ENCODE results near the gene IL2RA. TPM values are rescaled to one million over a fixed set of nuclear protein-coding genes. Genes with fewer than 3 reads are reported as not detected.
A peak's percentile ranks its signal among the peaks of the same experiment; 100 is the strongest.

Gene IL2RA
- polyA plus RNA-seq, 3 donors = 0.06 TPM; not detected in 2

- no peak overlapping the region for H3K9ac ChIP-seq (ENCODE audit: insufficient read depth, low read length, poor library complexity, severe bottlenecking)
- Mint-ChIP-seq H3K9me3 (peaks cover 0 to 3% (median 0%) of the 10 kb centered on the region in 7 donors), H3K4me3 (no peak overlapping the region), H3K36me3 (no peaks in the 10 kb centered on the region), H3K4me1 (peaks cover 40% of the 10 kb centered on the region), H3K27ac (peak overlapping the region in 2 of 7 donors; percentile 11 to 57), H3K27me3 (ENCODE audit: low read depth in 3 of 3) (peaks cover 2 to 9% (median 6%) of the 10 kb centered on the region in 3 donors)
- DNase-seq = no peak
- no peak overlapping the region for H3K4me3 ChIP-seq (replicated peaks in 1 of 3; ENCODE audit: low read depth in 2 of 3, low read length in 3 of 3)
- no peaks in the 10 kb centered on the region for H3K9me3 ChIP-seq (replicated peaks in 1 of 2; ENCODE audit: control insufficient read depth in 1 of 2, insufficient read depth in 1 of 2, low read length in 2 of 2)
- no peak for TF ChIP-seq CTCF (IDR thresholded peaks at IDR 0.05)
- H3K4me2 ChIP-seq (replicated peaks; ENCODE audit: extremely low read depth, low read length, poor library complexity, severe bottlenecking) = no peak overlapping the region
- no peak overlapping the region for H2AFZ ChIP-seq (ENCODE audit: insufficient read depth, low read depth, low read length, poor library complexity, severe bottlenecking)
- no peak overlapping the region for H3K27ac ChIP-seq (ENCODE audit: low read depth in 1 of 2, low read length in 2 of 2)
- H4K20me1 ChIP-seq (ENCODE audit: insufficient read depth, low read length) = no peaks in the 10 kb centered on the region
- no peaks in the 10 kb centered on the region for H3K79me2 ChIP-seq (ENCODE audit: insufficient read depth, low read length)
- intact Hi-C loops (cut with micrococcal nuclease) = no loop called here
- peaks cover 0 to 7% of the 10 kb centered on the region in 2 donors for H3K27me3 ChIP-seq (ENCODE audit: control insufficient read depth in 2 of 2, insufficient read depth in 2 of 2, low read length in 2 of 2)
- H3K36me3 ChIP-seq (replicated peaks in 1 of 2; ENCODE audit: control insufficient read depth in 1 of 2, insufficient read depth in 2 of 2, low read length in 2 of 2) = no peaks in the 10 kb centered on the region
- WGBS (ENCODE audit: insufficient coverage) = 100% methylated on average over 2 of the region's 5 CpGs
- H3K4me1 ChIP-seq (ENCODE audit: control insufficient read depth in 1 of 2, insufficient read depth in 2 of 2, low read length in 2 of 2) = peaks cover 32 to 33% of the 10 kb centered on the region in 2 donors
Observed at GRCh38 chr10:6054884-6055283, 7.3 kb downstream of the IL2RA start.

GRCh38 chr10:6053816-6054631 lies 8.1 kb downstream of the IL2RA start:
- intact Hi-C loops (cut with micrococcal nuclease) = no loop called here
- H4K20me1 ChIP-seq (ENCODE audit: insufficient read depth, low read length) = no peaks in the 10 kb centered on the region
- peaks cover 0 to 3% (median 0%) of the 10 kb centered on the region in 7 donors for H3K9me3 Mint-ChIP-seq
- peaks cover 0 to 7% of the 10 kb centered on the region in 2 donors for H3K27me3 ChIP-seq (ENCODE audit: control insufficient read depth in 2 of 2, insufficient read depth in 2 of 2, low read length in 2 of 2)
- peaks cover 40% of the 10 kb centered on the region for H3K4me1 Mint-ChIP-seq
- peak overlapping the region; percentile 58 for H3K4me2 ChIP-seq (replicated peaks; ENCODE audit: extremely low read depth, low read length, poor library complexity, severe bottlenecking)
- no peaks in the 10 kb centered on the region for H3K36me3 Mint-ChIP-seq
- no peak overlapping the region for H3K27ac ChIP-seq (ENCODE audit: low read depth in 1 of 2, low read length in 2 of 2)
- H3K9ac ChIP-seq (ENCODE audit: insufficient read depth, low read length, poor library complexity, severe bottlenecking) = no peak overlapping the region
- H3K4me3 ChIP-seq (replicated peaks in 1 of 3; ENCODE audit: low read depth in 2 of 3, low read length in 3 of 3) = peak overlapping the region in 1 of 3 experiments; percentile 40
- H3K27ac Mint-ChIP-seq = peak overlapping the region in 5 of 7 donors; percentile 3 to 79 (median 60)
- H3K36me3 ChIP-seq (replicated peaks in 1 of 2; ENCODE audit: control insufficient read depth in 1 of 2, insufficient read depth in 2 of 2, low read length in 2 of 2) = no peaks in the 10 kb centered on the region
- H3K4me1 ChIP-seq (ENCODE audit: control insufficient read depth in 1 of 2, insufficient read depth in 2 of 2, low read length in 2 of 2) = peaks cover 32 to 33% of the 10 kb centered on the region in 2 donors
- H3K27me3 Mint-ChIP-seq (ENCODE audit: low read depth in 3 of 3) = peaks cover 4 to 9% (median 6%) of the 10 kb centered on the region in 3 donors
- WGBS (ENCODE audit: insufficient coverage) = 12% methylated on average over 13 of the region's 18 CpGs
- peak in 1 of 3 donors; percentile 55 for DNase-seq
- no peak for TF ChIP-seq CTCF (IDR thresholded peaks at IDR 0.05)
- peak overlapping the region; percentile 55 for H2AFZ ChIP-seq (ENCODE audit: insufficient read depth, low read depth, low read length, poor library complexity, severe bottlenecking)
- H3K4me3 Mint-ChIP-seq = peak overlapping the region in 1 of 2 donors; percentile 89
- no peaks in the 10 kb centered on the region for H3K79me2 ChIP-seq (ENCODE audit: insufficient read depth, low read length)
- H3K9me3 ChIP-seq (replicated peaks in 1 of 2; ENCODE audit: control insufficient read depth in 1 of 2, insufficient read depth in 1 of 2, low read length in 2 of 2) = no peaks in the 10 kb centered on the region
